Keratinocyte (primary cell): ENCODE data around the gene TKT. TPM values are rescaled to one million over a fixed set of nuclear protein-coding genes. Genes with fewer than 3 reads are reported as not detected.

Experiments used
- DNase-seq: peaks from one replicate; pipeline ENCODE4 v3.0.0-alpha.2; 2011; ENCODE audit warnings: low read depth, missing footprints, low spot score
- FAIRE-seq: peaks from 2 replicates; lab custom pipeline; 2011; peaks lifted over from hg19 to GRCh38; lab: Jason Lieb, UNC
- H2AFZ ChIP-seq: 2 replicates; pipeline ENCODE4 v1.6.0; 2012; ENCODE audit warnings: low read length, control low read depth, inconsistent platforms; ENCODE audit not compliant: control insufficient read depth
- H3K27ac ChIP-seq: 2 replicates; pipeline ENCODE4 v1.5.1; 2011; ENCODE audit warnings: low read length; ENCODE audit not compliant: control insufficient read depth, insufficient read depth
- H3K27me3 ChIP-seq: 3 replicates; pipeline ENCODE4 v1.6.0; 2011; ENCODE audit warnings: low read length; ENCODE audit not compliant: control insufficient read depth, insufficient read depth; ENCODE audit errors: extremely low read depth
- H3K36me3 ChIP-seq, 2 experiments: 2 replicates in 1 of 2; 3 replicates in 1 of 2; pipeline ENCODE4 v1.5.1; 2011; ENCODE audit warnings: low read length in 2 of 2, mild to moderate bottlenecking in 1 of 2; ENCODE audit not compliant: control insufficient read depth in 2 of 2, insufficient read depth in 2 of 2; ENCODE audit errors: extremely low read depth in 1 of 2
- H3K4me1 ChIP-seq: 3 replicates; pipeline ENCODE4 v1.5.1; 2011; ENCODE audit warnings: low read length; ENCODE audit not compliant: control insufficient read depth, insufficient read depth; ENCODE audit errors: extremely low read depth
- H3K4me2 ChIP-seq: 3 replicates; pipeline ENCODE4 v1.6.0; 2011; ENCODE audit warnings: low read depth, low read length; ENCODE audit not compliant: control insufficient read depth, insufficient read depth; ENCODE audit errors: extremely low read depth
- H3K4me3 ChIP-seq, 3 experiments: fragments of 200-600 bp in 1 of 3; sonication (generic) in 1 of 3; 2 replicates in 2 of 3; 3 replicates in 1 of 3; pipeline ENCODE4 v1.5.1; 2011 to 2016; ENCODE audit warnings: low read length in 3 of 3, mild to moderate bottlenecking in 3 of 3, control low read depth in 2 of 3, inconsistent platforms in 1 of 3, low read depth in 1 of 3, mixed read lengths in 1 of 3, mixed run types in 1 of 3, moderate library complexity in 1 of 3; ENCODE audit not compliant: control insufficient read depth in 2 of 3, insufficient read depth in 2 of 3; ENCODE audit errors: extremely low read depth in 1 of 3
- H3K79me2 ChIP-seq: 2 replicates; pipeline ENCODE4 v1.6.0; 2012; ENCODE audit warnings: low read length; ENCODE audit not compliant: control insufficient read depth, insufficient read depth
- H3K9ac ChIP-seq: 3 replicates; pipeline ENCODE4 v1.6.0; 2011; ENCODE audit warnings: low read length; ENCODE audit not compliant: control insufficient read depth, insufficient read depth; ENCODE audit errors: extremely low read depth
- H3K9me1 ChIP-seq: 3 replicates; pipeline ENCODE4 v1.6.0; 2011; ENCODE audit warnings: low read length; ENCODE audit not compliant: control insufficient read depth, insufficient read depth; ENCODE audit errors: extremely low read depth
- H3K9me3 ChIP-seq: 2 replicates; pipeline ENCODE4 v1.5.1; 2012; ENCODE audit warnings: low read depth, low read length; ENCODE audit not compliant: control insufficient read depth
- H4K20me1 ChIP-seq: 3 replicates; pipeline ENCODE4 v1.6.0; 2011; ENCODE audit warnings: low read length; ENCODE audit not compliant: control insufficient read depth, insufficient read depth; ENCODE audit errors: extremely low read depth
- CTCF ChIP-seq, 3 experiments: IDR thresholded peaks in 1 of 3; conservative IDR thresholded peaks in 1 of 3; optimal IDR thresholded peaks in 1 of 3; 2 replicates in 2 of 3; 3 replicates in 1 of 3; pipeline versions ENCODE3 to v1.5.1; 2011; ENCODE audit warnings: low read length in 3 of 3, mild to moderate bottlenecking in 3 of 3, moderate library complexity in 2 of 3, control low read depth in 1 of 3, inconsistent platforms in 1 of 3; ENCODE audit not compliant: insufficient read depth in 2 of 3; ENCODE audit errors: extremely low read depth in 1 of 3
- EZH2 ChIP-seq: IDR thresholded peaks from one replicate; pipeline ENCODE4 v1.6.1; 2012; ENCODE audit warnings: inconsistent platforms, mild to moderate bottlenecking, low read length, moderate library complexity
- dilution Hi-C: fragments of 300-500 bp; cut with MboI; formaldehyde crosslinking; loops from one replicate; pipeline ENCODE4 v1.7.0; 2020; ENCODE audit warnings: low sequenced_read_pairs; ENCODE audit not compliant: extremely low pct_ligation_motif_present
- polyA plus RNA-seq, 5 experiments: library from polyadenylated mRNA; depleted of rRNA in 3 of 5; stranded (reverse) in 3 of 5; stranded (forward) in 1 of 5; unstranded in 1 of 5; fragments of >200 nt; gene quantifications; 1 replicate in 1 of 5; 2 replicates in 3 of 5; 3 replicates in 1 of 5; pipeline versions ENCODE4 v1.2.1 to v1.2.3, GENCODE V29; 2011 to 2012; ENCODE audit warnings: missing spikeins in 2 of 5, low read depth in 1 of 5, low replicate concordance in 1 of 5

Gene TKT
- polyA plus RNA-seq, 1 donor (not counting 4 experiments of a cell fraction or from before 2014, with no cell fraction given): 266 TPM

- Histone ChIP-seq H3K4me3 (no peak overlapping the region), H3K9me3 (no peaks in the 10 kb centered on the region), H3K4me2 (no peak overlapping the region), H3K27me3 (no peaks in the 10 kb centered on the region), H3K79me2 (no peaks in the 10 kb centered on the region), H3K36me3 (peaks cover 11 to 12% of the 10 kb centered on the region in 2 experiments), H3K9ac (no peak overlapping the region), H3K4me1 (no peaks in the 10 kb centered on the region), H3K9me1 (no peaks in the 10 kb centered on the region), H3K27ac (no peak overlapping the region), H2AFZ (no peak overlapping the region), H4K20me1 (no peaks in the 10 kb centered on the region)
- DNase-seq (no peak), FAIRE-seq (no peak)
- dilution Hi-C loops: no loop called here
- TF ChIP-seq EZH2 (no peak), CTCF (optimal IDR thresholded peaks at IDR 0.05 in 1 of 3, IDR thresholded peaks at IDR 0.05 in 1 of 3, conservative IDR thresholded peaks at IDR 0.05 in 1 of 3; ENCODE audit: extremely low read depth in 1 of 3, insufficient read depth in 2 of 3, low read length in 3 of 3) (no peak)
These were observed 31.4 kb upstream of the TKT start for GRCh38 chr3:53287131-53287629.

GRCh38 chr3:53286727-53287126 is 30.9 kb upstream of the TKT start:
- no peak overlapping the region for H3K9ac ChIP-seq

More at GRCh38 chr3:53286727-53287126, 30.9 kb upstream of the TKT start:
- no peak overlapping the region for H2AFZ ChIP-seq
- no peaks in the 10 kb centered on the region for H3K4me1 ChIP-seq
- H3K4me2 ChIP-seq: no peak overlapping the region
- no peaks in the 10 kb centered on the region for H3K27me3 ChIP-seq
- no peak overlapping the region for H3K27ac ChIP-seq
- peaks cover 8 to 12% of the 10 kb centered on the region in 2 experiments for H3K36me3 ChIP-seq
- no peak overlapping the region for H3K4me3 ChIP-seq
- H3K9me1 ChIP-seq: no peaks in the 10 kb centered on the region
- no peaks in the 10 kb centered on the region for H3K9me3 ChIP-seq
- no peaks in the 10 kb centered on the region for H3K79me2 ChIP-seq
- FAIRE-seq (no peak), DNase-seq (no peak)
- no peak for TF ChIP-seq CTCF (optimal IDR thresholded peaks at IDR 0.05 in 1 of 3, IDR thresholded peaks at IDR 0.05 in 1 of 3, conservative IDR thresholded peaks at IDR 0.05 in 1 of 3; ENCODE audit: extremely low read depth in 1 of 3, insufficient read depth in 2 of 3, low read length in 3 of 3)
- TF ChIP-seq EZH2: no peak
- dilution Hi-C loops: no loop called here
- H4K20me1 ChIP-seq: no peaks in the 10 kb centered on the region
